ENCODE measurements around the gene USP46.

GRCh38 chr4:52633846-52634245 lies 25.3 kb downstream of the USP46 start:
- no peak for TF ChIP-seq CTCF (IDR thresholded peaks at IDR 0.05)
- TF ChIP-seq POLR2A (IDR thresholded peaks at IDR 0.05): no peak
